GM23338 (cell line): ENCODE results near the gene MKLN1. TPM values are rescaled to one million over a fixed set of nuclear protein-coding genes. Genes with fewer than 3 reads are reported as not detected.

Experiments used
- ATAC-seq: fragments of 200-7000 bp; cut with Tn5 transposase; 3 replicates; pipeline ENCODE4 v1.9.1; 2020
- DNase-seq: peaks from one replicate; pipeline ENCODE4 v3.0.0-alpha.2; 2015; ENCODE audit warnings: low spot score
- H2AFZ ChIP-seq: fragments of 200-600 bp; sonication (generic); 2 replicates; pipeline ENCODE4 v1.8.0; 2016; ENCODE audit warnings: antibody characterized with exemption, mild to moderate bottlenecking, moderate library complexity
- H3F3A ChIP-seq: fragments of 200-600 bp; sonication (generic); replicated peaks from 2 replicates; pipeline ENCODE4 v1.8.0; 2017; ENCODE audit warnings: antibody characterized with exemption, mixed run types, low read depth
- H3K27ac ChIP-seq: fragments of 200-600 bp; sonication (generic); 2 replicates; pipeline ENCODE4 v1.6.1; 2016; ENCODE audit warnings: low read depth
- H3K27me3 ChIP-seq: fragments of 200-600 bp; sonication (generic); 2 replicates; pipeline ENCODE4 v1.8.0; 2016; ENCODE audit warnings: mild to moderate bottlenecking, mixed run types, moderate library complexity; ENCODE audit not compliant: insufficient read depth
- H3K36me3 ChIP-seq: fragments of 200-600 bp; sonication (generic); 2 replicates; pipeline ENCODE4 v1.8.0; 2016; ENCODE audit warnings: mild to moderate bottlenecking; ENCODE audit not compliant: insufficient read depth
- H3K4me1 ChIP-seq: fragments of 200-600 bp; sonication (generic); 2 replicates; pipeline ENCODE4 v1.8.0; 2016; ENCODE audit warnings: mild to moderate bottlenecking, moderate library complexity; ENCODE audit not compliant: insufficient read depth
- H3K4me2 ChIP-seq: fragments of 200-600 bp; sonication (generic); 2 replicates; pipeline ENCODE4 v1.7.1; 2017; ENCODE audit warnings: mixed run types
- H3K4me3 ChIP-seq: fragments of 200-600 bp; sonication (generic); 2 replicates; pipeline ENCODE4 v1.6.1; 2016; ENCODE audit warnings: mixed run types
- H3K79me2 ChIP-seq: fragments of 200-600 bp; sonication (generic); replicated peaks from 2 replicates; pipeline ENCODE4 v1.8.0; 2017; ENCODE audit warnings: mild to moderate bottlenecking; ENCODE audit not compliant: insufficient read depth
- H3K9me2 ChIP-seq: fragments of 200-600 bp; sonication (generic); 2 replicates; pipeline ENCODE4 v1.8.0; 2017; ENCODE audit not compliant: insufficient read depth
- H4K20me1 ChIP-seq: fragments of 200-600 bp; sonication (generic); replicated peaks from 2 replicates; pipeline ENCODE4 v1.8.0; 2017; ENCODE audit warnings: mild to moderate bottlenecking; ENCODE audit not compliant: insufficient read depth
- H3K27ac Mint-ChIP-seq: 2 replicates; pipeline ENCODE4 v1.8.0; 2020; ENCODE audit warnings: inconsistent platforms, mild to moderate bottlenecking, moderate library complexity, mixed read lengths
- H3K27me3 Mint-ChIP-seq: 3 replicates; pipeline ENCODE4 v1.8.0; 2022; ENCODE audit warnings: low read depth, mild to moderate bottlenecking, moderate library complexity, mixed read lengths, inconsistent platforms; ENCODE audit not compliant: insufficient read depth, poor library complexity
- H3K36me3 Mint-ChIP-seq: 3 replicates; pipeline ENCODE4 v1.8.0; 2021; ENCODE audit warnings: low read depth, mild to moderate bottlenecking, inconsistent platforms, moderate library complexity, mixed read lengths
- H3K4me1 Mint-ChIP-seq: 3 replicates; pipeline ENCODE4 v1.8.0; 2020; ENCODE audit warnings: mild to moderate bottlenecking, inconsistent platforms, mixed read lengths
- H3K4me3 Mint-ChIP-seq: 3 replicates; pipeline ENCODE4 v1.8.0; 2021; ENCODE audit warnings: moderate library complexity, mild to moderate bottlenecking, inconsistent platforms, mixed read lengths
- H3K9me3 Mint-ChIP-seq: 3 replicates; pipeline ENCODE4 v1.8.0; 2020; ENCODE audit warnings: moderate library complexity, mild to moderate bottlenecking, inconsistent platforms, mixed read lengths
- CREB1 ChIP-seq: fragments of 250-450 bp; sonication (Bioruptor Pico); IDR thresholded peaks from 2 replicates; pipeline ENCODE4 v1.5.0; 2020; ENCODE audit warnings: low read depth, mild to moderate bottlenecking, moderate library complexity
- CTCF ChIP-seq, 2 experiments: fragments of 200-600 bp in 1 of 2; sonication (generic) in 1 of 2; conservative IDR thresholded peaks; 2 replicates each; pipeline versions ENCODE4 v1.5.1 to v1.6.1; 2016 to 2017; ENCODE audit warnings: antibody characterized with exemption in 2 of 2, low read depth in 2 of 2, mild to moderate bottlenecking in 2 of 2, moderate library complexity in 1 of 2
- ETS1 ChIP-seq: IDR thresholded peaks from 2 replicates; pipeline ENCODE4 v1.6.1; 2016; ENCODE audit warnings: antibody characterized with exemption
- EZH2 ChIP-seq: fragments of 200-600 bp; sonication (generic); IDR thresholded peaks from one replicate; pipeline ENCODE4 v1.8.0; 2017; ENCODE audit warnings: antibody characterized with exemption, mild to moderate bottlenecking, low read depth; ENCODE audit not compliant: unreplicated experiment
- EZH2phosphoT487 ChIP-seq: fragments of 200-600 bp; sonication (generic); IDR thresholded peaks from one replicate; pipeline ENCODE4 v1.8.1; 2018; ENCODE audit warnings: antibody characterized with exemption; ENCODE audit not compliant: unreplicated experiment
- JUNB ChIP-seq: IDR thresholded peaks from one replicate; pipeline ENCODE4 v1.6.1; 2016; ENCODE audit warnings: antibody characterized with exemption; ENCODE audit not compliant: unreplicated experiment
- NANOG ChIP-seq: IDR thresholded peaks from 2 replicates; pipeline ENCODE4 v1.6.1; 2016; ENCODE audit warnings: antibody characterized with exemption, borderline replicate concordance
- POLR2AphosphoS5 ChIP-seq: IDR thresholded peaks from 2 replicates; pipeline ENCODE4 v1.6.1; 2016; ENCODE audit warnings: antibody characterized with exemption, low read depth
- REST ChIP-seq: IDR thresholded peaks from one replicate; pipeline ENCODE4 v1.6.1; 2018; ENCODE audit warnings: antibody characterized with exemption; ENCODE audit not compliant: unreplicated experiment
- STAT1 ChIP-seq: IDR thresholded peaks from one replicate; pipeline ENCODE4 v1.6.1; 2016; ENCODE audit warnings: antibody characterized with exemption; ENCODE audit not compliant: unreplicated experiment
- ZNF114 ChIP-seq: fragments of 250-450 bp; sonication (Bioruptor Pico); IDR thresholded peaks from 2 replicates; pipeline ENCODE4 v1.5.0; 2020; ENCODE audit warnings: mild to moderate bottlenecking, moderate library complexity
- ZNF331 ChIP-seq: fragments of 250-450 bp; sonication (Bioruptor Pico); IDR thresholded peaks from 2 replicates; pipeline ENCODE4 v1.5.0; 2020; ENCODE audit warnings: low read depth, mild to moderate bottlenecking, moderate library complexity
- ZNF462 ChIP-seq: fragments of 250-450 bp; sonication (Bioruptor Pico); IDR thresholded peaks from 2 replicates; pipeline ENCODE4 v1.5.0; 2020; ENCODE audit warnings: mild to moderate bottlenecking, moderate library complexity
- polyA plus RNA-seq: library from polyadenylated mRNA; unstranded; fragments of >200 nt; fragmentation: Nextera tagmentation; extraction: Ambion mirVana; gene quantifications from 2 replicates; pipeline ENCODE4 v1.2.1, GENCODE V29; 2016
- total RNA-seq: library from RNA; depleted of rRNA; stranded (reverse); fragments of >200 nt; shearing (Covaris generic); gene quantifications from 2 replicates; pipeline ENCODE4 v1.2.3, GENCODE V29; 2014

MKLN1 gene
- total and polyA plus RNA-seq, 2 experiments from 2014 or later = 25.3 to 46.5 TPM

DNA sequence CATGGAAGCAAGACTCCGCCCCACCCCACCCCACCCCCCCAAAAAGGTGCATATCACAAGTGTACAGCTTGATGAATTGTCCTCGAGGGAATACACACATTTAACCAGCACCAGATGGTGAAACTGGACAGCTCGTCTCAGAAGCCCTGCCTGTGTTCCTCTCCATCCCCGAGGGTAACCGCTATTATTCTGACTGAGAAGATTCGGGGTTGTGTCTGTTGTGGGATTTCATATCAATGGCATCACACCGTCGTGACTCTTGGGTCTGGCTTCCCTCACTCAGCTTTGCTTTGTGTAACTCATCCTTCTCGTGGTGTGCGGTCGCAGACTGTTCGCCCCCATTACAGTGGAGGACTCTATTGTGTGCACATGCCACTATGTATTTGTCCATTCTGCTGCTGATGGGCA, 209.9 kb downstream of the MKLN1 start:
- H3K36me3 ChIP-seq = peaks cover 3% of the 10 kb centered on the region
- H3F3A ChIP-seq = peaks cover 71% of the 10 kb centered on the region
- no peaks in the 10 kb centered on the region for H3K27me3 ChIP-seq
- H3K79me2 ChIP-seq = peaks cover 100% of the 10 kb centered on the region
- H2AFZ ChIP-seq = no peak overlapping the region
- no peak overlapping the region for H3K4me3 ChIP-seq
- TF ChIP-seq REST (no peak), ETS1 (no peak), STAT1 (no peak), CTCF (conservative IDR thresholded peaks at IDR 0.05; ENCODE audit: low read depth in 2 of 2) (no peak), ZNF114 (CRISPR knock-in tag) (no peak), EZH2phosphoT487 (no peak), CREB1 (CRISPR knock-in tag) (no peak), JUNB (no peak), EZH2 (no peak), ZNF462 (CRISPR knock-in tag) (no peak), NANOG (no peak), ZNF331 (CRISPR knock-in tag) (no peak), POLR2AphosphoS5 (no peak)
- H3K27ac ChIP-seq = peak overlapping the region; percentile 85
- Mint-ChIP-seq H3K36me3 (peaks cover 92% of the 10 kb centered on the region), H3K9me3 (no peaks in the 10 kb centered on the region), H3K4me1 (peaks cover 83% of the 10 kb centered on the region), H3K4me3 (no peak overlapping the region), H3K27ac (no peak overlapping the region), H3K27me3 (peaks cover 25% of the 10 kb centered on the region)
- peaks cover 93% of the 10 kb centered on the region for H3K4me1 ChIP-seq
- DNase-seq (no peak), ATAC-seq (no peak)
- H4K20me1 ChIP-seq = peaks cover 95% of the 10 kb centered on the region
- no peak overlapping the region for H3K4me2 ChIP-seq
- no peaks in the 10 kb centered on the region for H3K9me2 ChIP-seq
